GM21576 (cell line): ENCODE results near the gene PLCH2.

Experiments used
- ATAC-seq: cut with Tn5 transposase; IDR thresholded peaks from one replicate; pipeline ENCODE4 v1.9.1; 2021; ENCODE audit warnings: mild to moderate bottlenecking, moderate library complexity; ENCODE audit not compliant: unreplicated experiment

The PLCH2 gene

DNA sequence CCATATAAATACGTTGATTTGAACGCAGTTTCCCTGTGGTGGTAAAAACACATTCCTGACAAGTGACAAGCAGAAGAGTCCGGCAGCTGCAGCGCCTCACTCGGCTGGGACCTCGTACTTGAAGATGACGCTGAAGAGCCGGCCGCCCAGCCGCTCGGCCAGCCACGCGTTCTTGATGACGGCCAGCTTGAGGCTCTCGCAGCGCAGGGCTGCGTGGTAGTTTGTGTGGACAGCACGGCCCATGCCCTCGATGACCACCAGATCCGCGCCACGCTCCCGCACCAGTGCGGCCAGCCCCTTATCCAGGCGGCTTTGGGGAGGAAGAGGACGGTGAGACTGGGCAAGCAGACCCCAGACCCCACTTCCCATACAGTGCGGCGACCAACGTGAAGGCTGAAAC lies 32.7 kb downstream of the PLCH2 start:
- no peak for ATAC-seq

DNA sequence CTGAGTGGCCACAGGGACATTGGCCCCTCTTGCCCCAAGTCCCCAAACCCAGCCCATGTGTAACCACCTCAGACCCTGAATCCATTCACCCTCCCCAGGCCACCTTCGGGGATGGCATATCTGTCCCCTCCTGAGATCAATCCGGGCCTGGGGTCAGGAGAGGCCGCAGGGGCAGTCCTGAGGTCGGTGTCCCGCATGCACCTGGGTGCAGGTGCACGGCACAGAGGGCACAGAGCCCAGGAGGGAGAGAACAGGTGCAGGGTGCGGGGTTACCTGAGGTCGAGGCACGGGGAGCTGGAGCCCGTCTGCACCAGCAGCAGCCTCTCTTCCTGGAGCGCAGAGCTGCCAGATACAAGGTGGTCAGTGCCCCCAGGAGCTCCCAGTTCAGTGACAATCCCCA lies 33.5 kb downstream of the PLCH2 start:
- ATAC-seq: no peak

DNA sequence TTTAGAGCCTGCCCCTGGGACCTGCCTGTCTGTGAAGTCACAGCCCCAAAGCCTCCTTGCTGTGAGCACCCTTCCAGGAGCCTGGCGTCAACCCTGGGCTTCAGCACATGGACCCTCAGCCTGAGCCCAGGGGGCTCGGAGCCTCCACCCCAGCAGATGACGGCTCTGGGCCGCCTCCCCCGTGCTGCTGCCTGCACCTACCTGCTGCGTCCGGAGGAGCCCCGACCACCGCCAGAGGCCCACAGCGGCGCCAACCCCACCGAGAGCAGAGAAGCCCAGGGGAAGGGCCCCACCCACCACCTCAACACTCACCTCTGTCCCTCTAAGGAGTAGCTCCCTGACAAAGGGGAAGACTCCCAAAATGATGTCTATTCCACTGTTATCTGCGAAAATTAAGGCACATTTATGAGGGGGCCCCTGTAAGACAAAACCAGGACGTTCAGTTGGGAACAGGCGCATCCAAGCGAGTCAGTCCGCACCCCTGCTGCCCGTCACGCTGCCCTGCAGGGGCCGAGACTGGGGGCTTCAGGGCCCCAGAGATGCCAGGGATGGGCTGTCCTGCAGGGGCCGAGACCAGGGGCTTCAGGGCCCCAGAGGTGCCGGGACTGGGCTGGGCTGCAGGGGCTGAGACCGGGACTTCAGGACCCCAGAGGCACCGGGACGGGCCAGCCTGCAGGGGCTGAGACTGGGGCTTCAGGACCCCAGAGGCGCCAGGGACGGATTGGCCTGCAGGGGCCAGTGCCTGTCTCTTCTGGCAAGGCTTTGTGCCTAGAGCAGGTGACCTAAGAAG lies 34.5 kb downstream of the PLCH2 start:
- no peak for ATAC-seq

DNA sequence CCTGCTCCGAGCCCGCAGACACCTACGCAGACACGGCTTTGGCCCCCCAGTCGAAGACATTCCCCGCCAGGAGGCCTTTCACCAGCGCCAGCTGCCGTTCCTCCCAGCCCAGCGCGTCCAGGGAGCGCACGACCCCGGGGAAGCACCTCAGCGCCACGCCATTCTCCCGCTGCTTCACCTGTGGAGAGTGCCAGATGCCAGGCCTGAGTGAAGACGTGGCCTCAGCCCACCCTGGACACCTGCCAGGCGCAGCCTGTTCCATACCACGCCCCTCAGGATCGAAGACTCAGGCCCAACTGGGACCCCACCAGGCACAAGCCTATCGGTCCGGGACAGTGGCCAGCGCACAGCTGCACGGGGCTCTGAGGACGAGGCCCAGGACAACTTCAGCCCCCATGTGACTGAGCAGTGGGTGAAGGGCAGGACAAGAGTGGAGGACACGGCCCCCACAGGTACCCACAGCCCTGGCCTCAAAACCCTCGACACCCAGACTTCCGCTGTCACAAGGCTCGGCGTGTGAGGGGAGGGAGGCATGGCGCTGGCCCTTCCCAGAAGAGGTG lies 36.9 kb downstream of the PLCH2 start:
- ATAC-seq: no peak

DNA sequence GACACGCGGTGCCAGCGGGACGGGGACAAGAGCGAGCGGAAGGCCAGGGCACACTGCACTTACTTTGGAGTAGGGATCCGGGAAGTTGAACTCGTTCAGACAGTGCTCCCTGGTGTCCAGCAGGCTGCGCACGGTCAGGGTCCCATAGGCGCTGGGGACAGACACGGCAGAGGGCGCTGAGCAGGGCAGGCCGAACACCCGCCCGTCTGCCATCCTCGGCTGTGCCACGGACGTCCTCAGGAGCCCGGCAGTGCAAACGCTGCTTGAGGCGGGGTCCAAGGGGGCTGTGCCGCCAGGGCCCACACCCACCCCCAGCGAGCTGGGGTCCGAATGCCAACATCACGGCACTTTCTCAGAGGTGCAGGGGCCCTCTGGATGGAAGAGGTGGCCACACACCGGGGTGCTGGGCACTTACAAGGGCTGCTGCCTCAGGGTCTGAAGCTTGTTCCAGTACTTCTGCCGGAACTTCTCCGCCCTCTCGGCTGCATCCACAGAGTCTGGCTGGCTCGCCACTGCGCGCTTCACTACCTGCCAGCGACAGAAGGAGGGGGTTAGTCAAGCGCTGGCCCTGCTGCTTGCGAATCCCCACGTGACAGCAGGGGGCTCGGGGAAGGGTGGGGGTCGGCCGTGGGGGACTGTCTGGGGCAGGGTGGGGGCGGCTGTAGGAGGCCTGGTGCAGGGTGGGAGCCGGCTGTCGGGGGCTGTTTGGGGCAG lies 38.0 kb downstream of the PLCH2 start:
- no peak for ATAC-seq

DNA sequence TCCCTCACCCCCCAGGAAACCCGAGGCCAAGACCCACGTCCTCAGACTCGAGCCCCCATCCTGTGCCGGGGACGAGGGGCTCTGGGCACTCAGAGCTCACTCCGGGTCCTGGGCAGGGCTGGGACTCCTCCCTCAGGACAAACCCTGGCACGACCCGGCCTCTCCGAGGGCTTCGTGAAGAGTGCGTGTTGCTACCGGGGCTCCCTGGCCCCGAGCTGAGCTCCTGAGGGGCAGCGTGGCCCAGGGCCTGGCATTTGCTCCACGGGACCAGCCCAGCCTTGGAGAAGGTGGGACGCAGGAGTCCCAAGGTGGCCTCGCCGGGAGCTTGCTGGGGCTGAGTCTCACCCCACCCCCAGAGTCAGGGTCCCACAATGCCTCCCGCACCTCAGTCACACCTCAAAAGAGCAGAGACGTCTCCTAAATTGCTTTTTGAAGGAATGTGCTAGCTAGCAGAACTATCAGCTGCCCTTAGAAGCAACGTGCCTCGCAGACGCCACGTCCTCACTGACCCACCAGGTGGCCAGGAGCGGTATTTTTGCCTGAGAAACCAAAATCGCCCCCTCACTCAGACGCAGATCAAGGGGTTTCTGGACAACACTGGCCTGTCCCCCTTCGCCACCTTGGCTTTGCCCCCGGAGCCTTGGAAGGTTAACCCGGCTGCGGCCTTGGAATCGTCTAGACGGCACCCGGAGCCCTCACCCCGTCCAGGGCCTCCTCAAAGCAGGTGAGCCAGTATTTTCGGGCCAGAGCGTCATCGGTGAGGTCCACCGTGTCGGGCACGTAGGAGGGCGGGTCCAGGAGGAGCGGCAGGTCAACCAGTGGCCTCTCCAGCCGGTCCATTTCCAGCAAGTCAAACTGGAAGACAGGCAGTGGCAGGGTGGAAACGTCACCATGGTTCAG lies 39.0 kb downstream of the PLCH2 start:
- no peak for ATAC-seq

DNA sequence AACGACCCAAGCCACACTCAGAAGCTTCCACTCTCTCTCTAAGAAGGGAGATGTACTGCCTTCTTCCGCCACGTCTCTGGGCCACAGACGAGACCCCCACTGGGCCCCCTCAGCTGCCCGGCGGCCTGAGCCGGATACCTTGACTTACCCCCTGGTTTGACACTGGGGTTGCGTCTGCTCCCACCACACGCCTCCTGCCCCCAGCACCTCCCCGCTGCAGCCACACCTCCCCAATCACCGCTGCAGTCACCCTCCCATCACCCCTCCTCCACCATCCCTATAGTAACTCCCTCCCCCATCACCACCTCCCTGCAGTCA lies 39.6 kb downstream of the PLCH2 start:
- ATAC-seq: no peak

DNA sequence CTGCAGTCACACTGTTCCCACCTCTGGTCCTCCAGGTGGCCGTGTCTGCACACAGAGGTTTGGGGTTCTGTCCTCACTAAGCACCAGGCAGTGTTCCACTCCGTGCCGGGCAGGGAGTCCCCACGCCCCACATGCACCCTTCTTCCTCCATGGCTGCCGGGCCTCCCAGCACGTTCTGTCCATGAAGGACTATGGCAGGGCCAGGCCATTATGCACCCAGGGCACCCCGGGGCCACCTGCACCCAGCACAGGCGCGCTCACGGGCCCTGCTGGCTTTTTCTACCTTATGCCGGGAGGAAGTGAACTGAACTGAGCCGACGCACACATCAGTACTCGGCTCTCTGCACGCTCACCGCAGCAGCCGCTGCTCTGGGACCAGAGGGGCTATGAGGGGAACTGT lies 40.0 kb downstream of the PLCH2 start:
- ATAC-seq: no peak

DNA sequence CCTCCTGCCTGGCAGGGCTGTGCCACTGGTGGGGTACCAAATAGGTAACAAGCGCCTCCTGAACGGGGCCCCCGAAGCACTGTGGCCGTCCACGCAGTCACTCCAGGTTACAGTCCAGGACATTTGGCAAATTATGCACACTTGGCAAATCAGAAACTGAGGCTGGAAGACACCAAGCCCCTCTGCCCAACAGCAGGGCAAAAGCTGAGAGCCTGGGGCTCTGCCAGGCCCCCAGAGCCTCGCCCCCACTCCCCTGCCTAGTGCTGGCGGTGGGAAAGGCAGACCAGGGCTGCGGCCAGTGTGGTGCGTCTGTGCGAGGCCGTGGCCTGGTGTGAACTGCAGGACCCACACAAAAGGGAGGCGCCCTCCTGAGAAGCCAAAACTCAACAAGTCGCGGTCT lies 40.9 kb downstream of the PLCH2 start:
- ATAC-seq: no peak

DNA sequence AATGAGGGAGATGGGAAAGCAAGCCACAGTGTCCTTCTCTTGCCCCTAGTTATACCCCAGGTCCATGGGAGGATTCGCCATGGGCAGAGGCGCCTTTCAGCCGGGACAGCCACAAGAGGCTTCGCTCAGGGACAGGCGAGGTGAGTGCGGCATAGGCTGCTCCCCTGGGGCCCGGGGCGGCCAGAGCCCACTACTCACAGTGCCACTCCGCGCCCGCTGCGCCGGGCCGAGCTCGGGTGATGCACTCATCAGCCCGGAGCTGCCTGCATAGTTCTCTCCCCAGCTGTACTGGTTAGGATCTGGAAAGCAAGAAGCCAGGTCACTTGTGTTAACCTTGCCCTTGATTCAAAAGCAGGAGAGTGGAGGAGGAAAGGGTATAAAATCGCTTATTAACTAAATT lies 41.9 kb downstream of the PLCH2 start:
- ATAC-seq: no peak

DNA sequence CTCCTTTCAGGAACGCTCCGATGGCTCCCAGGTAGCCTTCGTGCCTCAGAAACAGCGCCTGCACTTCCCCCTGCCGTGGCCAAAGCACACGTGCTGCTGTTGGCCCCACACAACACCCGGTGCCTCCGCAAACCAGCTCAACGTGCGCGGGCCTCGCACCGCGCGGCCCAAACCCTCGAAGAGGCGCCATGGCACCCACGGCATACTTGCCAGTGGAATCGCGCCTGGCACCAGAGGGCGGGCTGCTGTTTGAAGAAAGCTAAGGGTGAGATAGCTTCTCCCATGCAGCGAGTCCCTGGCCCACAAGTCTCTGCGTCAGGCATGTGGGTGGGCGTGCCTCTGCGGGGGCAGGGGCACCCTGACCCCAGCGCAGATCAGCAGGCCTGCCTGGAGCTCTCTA lies 42.4 kb downstream of the PLCH2 start:
- ATAC-seq: no peak

DNA sequence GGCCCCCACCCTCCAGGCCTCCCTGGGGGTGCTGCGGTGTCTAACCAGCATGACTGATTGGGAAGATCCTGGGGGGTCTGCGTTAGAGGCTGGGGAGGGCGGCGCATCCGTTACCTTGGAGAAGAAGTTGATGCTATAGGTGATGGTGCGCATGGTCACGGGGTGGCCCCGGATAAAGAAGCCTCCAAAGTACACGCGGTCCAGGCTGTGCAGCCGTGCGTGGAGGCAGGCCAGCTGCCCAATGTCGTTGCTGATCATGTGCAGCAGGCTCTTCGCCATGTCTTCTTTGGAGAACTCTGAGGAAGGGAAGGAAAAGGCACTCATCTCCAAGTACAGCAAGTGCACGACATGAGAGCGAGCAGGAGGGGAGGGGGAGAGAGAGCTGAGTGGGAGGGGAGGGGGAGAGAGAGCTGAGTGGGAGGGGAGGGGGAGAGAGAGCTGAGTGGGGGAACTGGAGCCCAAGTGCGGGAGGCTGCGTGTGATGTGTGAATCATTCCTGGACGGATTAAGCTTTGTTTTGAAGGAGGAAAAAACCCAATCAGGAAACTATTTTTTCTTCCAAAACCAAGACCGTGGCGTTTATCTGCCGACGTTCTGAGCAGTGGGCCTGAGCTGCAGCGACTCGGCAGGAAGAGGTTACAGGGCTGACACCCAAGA lies 43.1 kb downstream of the PLCH2 start:
- ATAC-seq: no peak

DNA sequence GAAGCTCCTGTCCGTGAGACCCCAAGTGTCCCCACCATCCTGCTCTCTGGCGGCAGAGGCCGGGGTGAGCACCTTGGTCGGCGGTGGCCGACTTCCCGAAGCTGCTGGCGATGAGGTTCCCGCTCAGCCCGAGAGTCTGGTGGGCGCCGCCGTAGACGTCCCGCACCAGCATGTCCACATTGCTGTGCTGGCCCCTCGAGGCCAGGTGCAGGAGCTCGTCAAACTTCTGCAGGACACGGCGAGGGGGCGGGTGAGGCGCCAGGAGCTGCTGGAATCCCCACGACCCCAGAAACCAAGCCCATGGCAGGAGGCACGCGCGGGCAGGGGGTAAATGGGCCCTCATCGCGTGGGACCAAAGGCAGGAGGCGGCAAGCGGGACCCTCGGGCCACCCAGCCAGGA lies 43.6 kb downstream of the PLCH2 start:
- ATAC-seq: no peak

DNA sequence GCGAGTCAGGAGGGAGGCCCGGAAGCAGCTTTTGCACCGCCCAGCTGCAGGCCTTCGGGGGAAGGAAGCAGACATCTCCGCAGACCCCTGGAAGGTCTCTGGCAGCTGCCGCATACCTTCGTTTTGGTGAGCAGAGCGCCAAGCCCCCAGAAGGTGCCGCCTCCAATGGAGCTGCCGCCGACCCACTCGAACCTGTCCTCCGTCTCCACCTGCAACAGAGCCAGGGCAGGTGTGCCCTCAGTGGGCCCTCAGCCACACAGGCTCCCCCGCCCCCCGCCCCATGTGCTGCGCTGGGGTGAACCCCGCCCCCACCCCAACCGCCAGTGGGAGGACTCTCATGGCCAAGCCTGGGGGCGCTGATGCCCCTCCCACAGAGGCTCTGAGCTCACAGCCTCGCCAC lies 44.1 kb downstream of the PLCH2 start:
- no peak for ATAC-seq

DNA sequence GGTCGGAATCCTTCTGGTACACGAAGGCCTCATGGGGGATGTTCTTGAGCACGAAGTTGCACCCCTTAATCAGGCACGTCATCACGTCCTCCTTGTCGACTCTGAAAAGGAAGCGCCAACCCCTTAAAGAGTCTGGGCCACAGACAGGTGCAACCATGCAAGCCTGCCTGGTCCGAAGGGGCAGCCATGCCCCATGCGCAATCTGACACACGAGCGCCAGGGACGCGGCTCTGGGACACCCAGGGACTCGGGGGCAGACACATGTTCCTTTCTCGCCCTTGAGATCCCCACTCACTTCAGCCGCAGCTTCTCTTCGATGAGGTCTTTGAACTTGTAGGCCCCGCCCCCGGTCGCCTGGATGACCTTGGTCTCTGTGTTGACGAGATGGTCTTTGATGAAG lies 44.7 kb downstream of the PLCH2 start:
- no peak for ATAC-seq

DNA sequence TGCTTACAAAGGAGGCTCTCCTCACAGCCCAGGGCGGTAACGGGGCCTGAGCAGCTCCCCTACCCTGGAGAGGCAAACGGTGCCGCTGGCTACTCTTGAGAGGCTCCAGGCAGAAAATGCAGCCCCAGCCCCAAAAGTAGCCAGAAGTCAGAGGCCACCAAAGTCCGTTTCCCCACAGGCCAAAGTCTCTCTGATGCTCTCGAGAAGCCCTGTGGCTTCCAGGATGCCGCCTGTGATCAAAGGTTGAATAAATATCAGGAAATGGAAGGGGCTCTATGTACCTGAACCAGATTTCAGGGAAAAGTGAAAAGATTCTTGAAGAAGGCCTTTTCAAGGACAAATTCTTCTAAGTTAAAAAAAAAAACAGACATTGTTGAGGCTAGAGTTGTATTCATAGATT lies 46.1 kb downstream of the PLCH2 start:
- no peak for ATAC-seq

DNA sequence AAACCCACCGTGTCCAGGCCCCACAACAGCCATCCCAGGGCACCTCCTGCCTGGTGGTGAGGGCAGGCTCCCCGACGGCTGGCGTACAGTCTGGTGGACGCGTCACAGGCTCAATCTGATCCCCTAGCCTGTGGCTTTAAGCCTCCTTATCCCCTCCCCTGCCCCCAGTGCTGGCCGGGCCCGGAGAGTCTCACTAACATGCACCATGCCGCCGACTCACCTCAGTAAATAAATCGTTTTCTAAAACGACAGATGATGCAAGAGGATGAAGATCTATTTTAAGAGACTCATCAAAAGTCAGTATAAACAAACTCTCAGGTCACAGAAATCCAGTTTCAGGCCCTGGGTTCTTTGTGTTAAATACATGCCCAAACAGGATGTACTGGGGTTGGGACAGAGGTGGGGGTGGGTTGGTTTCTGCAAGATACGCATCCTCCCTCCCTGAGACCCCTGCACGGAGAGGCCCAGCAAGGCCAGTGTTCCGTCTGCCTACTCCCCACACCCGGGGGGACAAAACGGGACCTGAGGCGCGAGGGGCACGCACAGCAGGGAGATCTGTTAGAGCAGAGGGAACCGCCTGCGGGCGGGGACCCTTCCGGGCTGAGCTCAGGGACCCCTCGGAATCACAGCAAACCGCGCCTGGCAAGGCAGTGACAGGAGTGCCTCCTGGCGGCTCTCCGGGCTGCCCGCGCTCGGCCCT lies 47.3 kb downstream of the PLCH2 start:
- no peak for ATAC-seq

DNA sequence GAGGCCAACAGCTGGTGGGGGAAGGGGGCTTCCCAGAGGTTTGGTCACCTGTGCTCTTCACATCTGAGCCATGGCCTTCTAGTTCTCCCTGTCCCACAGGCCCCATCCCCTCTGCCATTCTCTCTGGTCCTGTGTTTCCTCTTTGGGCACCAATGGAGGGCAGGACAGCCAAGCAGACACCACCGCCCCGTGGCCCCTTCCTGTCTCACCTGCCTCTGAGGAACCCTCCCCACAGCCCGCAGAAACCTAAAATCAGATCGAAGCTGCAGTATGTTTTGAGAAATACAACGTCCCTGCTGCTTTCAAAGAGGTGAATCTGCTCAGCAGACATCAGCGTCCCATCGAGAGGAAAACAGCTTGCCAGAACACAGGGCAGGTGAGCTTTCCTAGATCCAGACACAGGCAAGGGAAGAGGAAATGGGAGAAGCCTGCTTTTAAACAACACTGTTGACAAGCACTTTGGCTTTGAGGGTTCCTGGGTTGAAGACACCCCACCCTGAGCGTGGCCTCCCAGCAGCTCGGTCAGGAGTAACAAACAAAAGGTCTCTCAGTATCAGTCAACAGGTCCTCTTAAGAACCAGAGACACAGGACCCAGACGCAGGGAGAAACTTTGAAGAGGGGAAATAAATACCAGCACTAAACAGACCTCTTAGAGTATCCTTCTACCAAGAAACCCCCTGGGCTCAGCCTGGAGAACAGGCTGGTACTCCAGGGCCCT lies 48.0 kb downstream of the PLCH2 start:
- ATAC-seq: no peak

DNA sequence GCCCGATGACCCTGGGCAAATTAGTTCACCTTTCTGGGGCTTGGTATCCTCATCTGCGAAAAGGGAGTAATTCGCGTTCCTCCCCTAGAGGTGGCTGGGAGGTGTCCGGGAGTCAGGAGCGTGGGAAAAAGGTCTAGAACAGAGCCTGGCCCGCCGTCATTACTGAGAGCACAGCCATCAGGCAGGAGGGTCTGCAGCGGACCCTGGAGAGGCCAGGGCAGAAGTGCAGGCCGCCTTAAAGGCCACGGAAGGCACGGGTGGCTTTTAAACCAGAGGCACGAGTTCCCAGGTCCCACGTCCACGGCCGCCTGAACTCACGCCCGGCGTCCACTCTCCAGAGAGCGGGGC lies 49.5 kb downstream of the PLCH2 start:
- no peak for ATAC-seq
